Astrocyte (in vitro differentiated cells and primary cell): ENCODE results near the gene NAA10. TPM values are rescaled to one million over a fixed set of nuclear protein-coding genes. Genes with fewer than 3 reads are reported as not detected.

Experiments used
- DNase-seq: peaks from one replicate; pipeline ENCODE4 v3.0.0-alpha.2; 2010; ENCODE audit warnings: low read depth
- FAIRE-seq: peaks from 2 replicates; lab custom pipeline; 2011; peaks lifted over from hg19 to GRCh38; lab: Jason Lieb, UNC
- H2AFZ ChIP-seq: 2 replicates; pipeline ENCODE4 v1.6.0; 2012; ENCODE audit warnings: low read depth, low read length, inconsistent platforms
- H3K27ac ChIP-seq: 2 replicates; pipeline ENCODE4 v1.5.1; 2011; ENCODE audit warnings: low read depth, low read length, inconsistent platforms
- H3K27me3 ChIP-seq: 2 replicates; pipeline ENCODE4 v1.6.0; 2011; ENCODE audit warnings: low read length, inconsistent platforms; ENCODE audit not compliant: insufficient read depth
- H3K36me3 ChIP-seq: 2 replicates; pipeline ENCODE4 v1.5.1; 2011; ENCODE audit warnings: low read length, inconsistent platforms; ENCODE audit not compliant: insufficient read depth
- H3K4me1 ChIP-seq: 2 replicates; pipeline ENCODE4 v1.5.1; 2011; ENCODE audit warnings: low read length, inconsistent platforms; ENCODE audit not compliant: insufficient read depth
- H3K4me2 ChIP-seq: 2 replicates; pipeline ENCODE4 v1.6.0; 2012; ENCODE audit warnings: low read length, inconsistent platforms
- H3K4me3 ChIP-seq: 2 replicates; pipeline ENCODE4 v1.5.1; 2011; ENCODE audit warnings: low read depth, mild to moderate bottlenecking, low read length, inconsistent platforms; ENCODE audit not compliant: insufficient read depth
- H3K79me2 ChIP-seq: 2 replicates; pipeline ENCODE4 v1.6.0; 2012; ENCODE audit warnings: mild to moderate bottlenecking, low read length, inconsistent platforms; ENCODE audit not compliant: insufficient read depth
- H3K9ac ChIP-seq: 2 replicates; pipeline ENCODE4 v1.6.0; 2012; ENCODE audit warnings: mild to moderate bottlenecking, low read length, inconsistent platforms
- H3K9me3 ChIP-seq: 2 replicates; pipeline ENCODE4 v1.5.1; 2012; ENCODE audit warnings: low read depth, mild to moderate bottlenecking, low read length, inconsistent platforms; ENCODE audit not compliant: insufficient read depth
- H4K20me1 ChIP-seq: 2 replicates; pipeline ENCODE4 v1.6.0; 2012; ENCODE audit warnings: low read length, inconsistent platforms; ENCODE audit not compliant: insufficient read depth
- H3K27ac Mint-ChIP-seq: one replicate; pipeline ENCODE4 v1.8.0; 2021; ENCODE audit warnings: mild to moderate bottlenecking, mixed read lengths; ENCODE audit not compliant: unreplicated experiment
- H3K27me3 Mint-ChIP-seq: one replicate; pipeline ENCODE4 v1.8.0; 2021; ENCODE audit warnings: low read depth, mixed read lengths; ENCODE audit not compliant: unreplicated experiment
- H3K36me3 Mint-ChIP-seq: one replicate; pipeline ENCODE4 v1.8.0; 2021; ENCODE audit warnings: low read depth, mixed read lengths; ENCODE audit not compliant: unreplicated experiment
- H3K4me1 Mint-ChIP-seq: one replicate; pipeline ENCODE4 v1.8.0; 2021; ENCODE audit warnings: low read depth, mixed read lengths; ENCODE audit not compliant: unreplicated experiment
- H3K4me3 Mint-ChIP-seq: one replicate; pipeline ENCODE4 v1.8.0; 2021; ENCODE audit warnings: mild to moderate bottlenecking, moderate library complexity, mixed read lengths; ENCODE audit not compliant: unreplicated experiment
- H3K9me3 Mint-ChIP-seq: one replicate; pipeline ENCODE4 v1.8.0; 2021; ENCODE audit warnings: mild to moderate bottlenecking, mixed read lengths; ENCODE audit not compliant: unreplicated experiment
- EZH2 ChIP-seq: IDR thresholded peaks from 2 replicates; pipeline ENCODE4 v1.6.1; 2012; ENCODE audit warnings: mild to moderate bottlenecking, low read length, inconsistent platforms; ENCODE audit not compliant: insufficient read depth
- total RNA-seq: library from RNA; stranded (reverse); gene quantifications from 2 replicates; pipeline ENCODE4 v1.2.1, GENCODE V29; 2021
- TF ChIP-seq, protein P1 (sequence below): IDR thresholded peaks from 2 replicates; pipeline ENCODE4 v1.5.1; 2011; ENCODE audit warnings: low read depth, mild to moderate bottlenecking, inconsistent platforms, low read length, moderate library complexity; ENCODE audit not compliant: insufficient read depth

NAA10 gene
- total RNA-seq, 1 donor from 2014 or later, result 144 TPM

- Histone ChIP-seq H3K4me2 (peak overlapping the region; percentile 86), H3K4me1 (peaks cover 14% of the 10 kb centered on the region), H3K9ac (peak overlapping the region; percentile 100), H4K20me1 (peaks cover 16% of the 10 kb centered on the region), H3K9me3 (no peaks in the 10 kb centered on the region), H2AFZ (peak overlapping the region; percentile 9), H3K36me3 (no peaks in the 10 kb centered on the region), H3K27me3 (no peaks in the 10 kb centered on the region), H3K27ac (peak overlapping the region; percentile 100), H3K79me2 (peaks cover 43% of the 10 kb centered on the region), H3K4me3 (peak overlapping the region; percentile 74)
- peak; percentile 8 for DNase-seq
- Mint-ChIP-seq H3K4me3 (peak overlapping the region; percentile 92), H3K36me3 (no peaks in the 10 kb centered on the region), H3K27me3 (no peaks in the 10 kb centered on the region), H3K9me3 (no peaks in the 10 kb centered on the region), H3K4me1 (peaks cover 2% of the 10 kb centered on the region), H3K27ac (peak overlapping the region; percentile 92)
- TF ChIP-seq EZH2, result no peak
- TF ChIP-seq, protein P1, sequence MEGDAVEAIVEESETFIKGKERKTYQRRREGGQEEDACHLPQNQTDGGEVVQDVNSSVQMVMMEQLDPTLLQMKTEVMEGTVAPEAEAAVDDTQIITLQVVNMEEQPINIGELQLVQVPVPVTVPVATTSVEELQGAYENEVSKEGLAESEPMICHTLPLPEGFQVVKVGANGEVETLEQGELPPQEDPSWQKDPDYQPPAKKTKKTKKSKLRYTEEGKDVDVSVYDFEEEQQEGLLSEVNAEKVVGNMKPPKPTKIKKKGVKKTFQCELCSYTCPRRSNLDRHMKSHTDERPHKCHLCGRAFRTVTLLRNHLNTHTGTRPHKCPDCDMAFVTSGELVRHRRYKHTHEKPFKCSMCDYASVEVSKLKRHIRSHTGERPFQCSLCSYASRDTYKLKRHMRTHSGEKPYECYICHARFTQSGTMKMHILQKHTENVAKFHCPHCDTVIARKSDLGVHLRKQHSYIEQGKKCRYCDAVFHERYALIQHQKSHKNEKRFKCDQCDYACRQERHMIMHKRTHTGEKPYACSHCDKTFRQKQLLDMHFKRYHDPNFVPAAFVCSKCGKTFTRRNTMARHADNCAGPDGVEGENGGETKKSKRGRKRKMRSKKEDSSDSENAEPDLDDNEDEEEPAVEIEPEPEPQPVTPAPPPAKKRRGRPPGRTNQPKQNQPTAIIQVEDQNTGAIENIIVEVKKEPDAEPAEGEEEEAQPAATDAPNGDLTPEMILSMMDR, result no peak
- peak; percentile 94 for FAIRE-seq
Measured at GRCh38 chrX:153973127-153974002, 38.5 kb upstream of the NAA10 start.

DNA sequence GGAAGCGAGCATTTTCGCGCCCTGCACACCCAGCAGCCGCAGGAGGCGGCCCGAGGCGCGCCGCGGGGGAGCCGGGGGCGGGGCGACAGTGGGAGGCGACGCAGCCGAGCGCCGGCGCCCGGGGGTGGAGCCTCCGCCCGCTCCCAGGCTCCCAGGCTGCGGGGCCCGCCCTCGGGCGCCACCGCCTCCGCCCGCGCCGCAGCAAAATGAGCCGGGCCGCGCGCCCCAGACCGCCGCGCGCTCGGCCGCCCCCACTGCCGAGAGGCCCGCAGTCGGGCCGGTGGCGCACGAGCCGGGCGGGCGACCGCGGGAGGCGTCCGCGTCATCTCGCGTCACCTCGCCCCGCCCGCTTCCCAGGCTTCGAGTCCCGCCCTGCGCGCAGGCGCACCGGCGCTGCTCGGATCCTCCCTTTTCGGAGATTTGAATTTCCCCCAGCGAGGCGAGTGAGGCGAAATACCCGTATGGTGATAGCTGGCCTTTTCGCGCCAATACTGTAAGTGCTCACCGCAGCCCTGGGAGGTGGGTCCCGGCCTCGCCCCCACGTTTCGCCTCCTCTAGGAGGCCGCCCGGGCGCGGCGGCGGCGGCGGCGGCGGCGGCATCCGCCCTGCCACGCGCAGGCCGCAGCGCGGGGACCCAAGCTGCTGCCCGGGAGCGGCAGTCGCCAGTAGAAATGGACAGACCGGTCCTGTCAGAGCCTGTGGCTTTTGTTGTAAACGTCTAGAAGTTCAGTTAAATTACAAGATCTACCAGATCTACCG is 37.7 kb upstream of the NAA10 start, which contains the start of gene TMEM187:
Gene TMEM187 (plus strand): TSS at position 387 of the 759 bp plus-strand sequence. CDS start 9,309 bp downstream, outside the sequence.
- Histone ChIP-seq H3K79me2 (peaks cover 51% of the 10 kb centered on the region), H3K27ac (peak within 1 kb of the TSS; percentile 100), H3K36me3 (no peaks in the 10 kb centered on the region), H3K9me3 (no peaks in the 10 kb centered on the region), H3K9ac (peak within 1 kb of the TSS; percentile 100), H3K4me2 (peak within 1 kb of the TSS; percentile 86), H3K27me3 (no peaks in the 10 kb centered on the region), H3K4me1 (peaks cover 22% of the 10 kb centered on the region), H4K20me1 (peaks cover 24% of the 10 kb centered on the region), H3K4me3 (peak within 1 kb of the TSS; percentile 96), H2AFZ (peak within 1 kb of the TSS; percentile 75)
- Mint-ChIP-seq H3K36me3 (no peaks in the 10 kb centered on the region), H3K27ac (peak within 1 kb of the TSS; percentile 100), H3K9me3 (no peaks in the 10 kb centered on the region), H3K27me3 (no peaks in the 10 kb centered on the region), H3K4me1 (peaks cover 9% of the 10 kb centered on the region), H3K4me3 (peak within 1 kb of the TSS; percentile 99)
- FAIRE-seq (peak; percentile 93), DNase-seq (peak; percentile 66)
- TF ChIP-seq EZH2, result no peak
- TF ChIP-seq, protein P1, result no peak
